HAP-1 (cell line): ENCODE results near the gene SCUBE1.

Experiments used
- DNase-seq, 2 experiments: peaks; one replicate each; pipeline ENCODE4 v3.0.0-alpha.2; 2016 to 2020; ENCODE audit warnings: low spot score in 2 of 2
- H3K27me3 ChIP-seq: fragments of 250-450 bp; sonication (Bioruptor Pico); 2 replicates; pipeline ENCODE4 v1.5.1; 2020; ENCODE audit warnings: low read depth, mild to moderate bottlenecking, moderate library complexity
- H3K36me3 ChIP-seq: fragments of 250-450 bp; sonication (Bioruptor Pico); replicated peaks from 2 replicates; pipeline ENCODE4 v1.5.1; 2020; ENCODE audit warnings: mild to moderate bottlenecking
- H3K4me1 ChIP-seq: fragments of 250-450 bp; sonication (Bioruptor Pico); 2 replicates; pipeline ENCODE4 v1.5.1; 2020; ENCODE audit warnings: mild to moderate bottlenecking
- H3K4me3 ChIP-seq: fragments of 250-450 bp; sonication (Bioruptor Pico); 2 replicates; pipeline ENCODE4 v1.5.1; 2020; ENCODE audit warnings: mild to moderate bottlenecking, moderate library complexity
- H3K9me3 ChIP-seq: fragments of 250-450 bp; sonication (Bioruptor Pico); 2 replicates; pipeline ENCODE4 v1.5.1; 2020; ENCODE audit warnings: mild to moderate bottlenecking, moderate library complexity
- in situ Hi-C: fragments of 300-500 bp; cut with MboI; formaldehyde crosslinking; loops from 3 replicates; pipeline ENCODE4 v1.14.3; 2020; ENCODE audit warnings: low sequenced_read_pairs, inconsistent platforms, mixed read lengths

The SCUBE1 gene

DNA sequence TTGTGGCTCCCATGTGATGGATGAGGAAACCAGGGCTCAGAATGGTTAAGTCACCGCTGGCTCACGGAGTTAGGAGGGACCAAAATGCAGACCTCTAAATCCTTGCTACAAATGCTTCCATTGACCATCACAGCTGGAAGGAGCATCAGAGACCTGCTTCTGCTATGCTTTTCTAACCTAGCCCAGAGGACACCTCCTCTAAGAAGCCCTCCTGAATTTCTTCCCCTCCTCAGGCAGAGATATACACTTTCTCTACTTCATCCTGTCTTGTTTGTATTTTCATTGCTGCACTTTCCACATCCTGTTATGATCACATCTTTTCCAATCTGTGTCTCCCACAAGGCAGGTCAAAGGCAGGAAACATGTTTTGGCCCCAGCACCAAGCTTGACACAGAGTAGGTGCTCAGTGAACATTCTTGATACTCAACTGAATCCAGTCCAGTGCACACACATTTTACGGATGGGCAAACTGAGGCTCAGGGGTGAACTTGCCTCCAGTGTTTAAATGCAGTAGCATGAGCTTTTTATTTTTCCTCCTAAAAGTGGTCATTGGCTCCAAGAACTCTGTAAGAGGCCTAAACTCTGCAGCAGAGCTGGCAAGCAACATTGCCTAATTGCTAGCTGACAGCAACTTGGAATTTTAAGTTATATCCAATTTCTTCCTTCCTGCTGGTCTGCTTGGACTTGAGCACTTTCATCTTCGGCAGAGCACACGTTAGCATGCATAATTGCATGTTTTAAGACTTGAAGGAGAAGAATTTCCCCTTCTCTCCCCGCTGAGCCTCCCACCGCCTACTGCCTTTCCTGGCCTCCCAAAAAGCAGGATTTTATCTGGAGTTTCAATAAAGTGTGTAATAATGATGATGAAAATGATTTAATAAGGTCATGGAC is 12.7 kb downstream of the SCUBE1 start:
- no peaks in the 10 kb centered on the region; the same call in 1 of the 2 replicates for H3K27me3 ChIP-seq
- no peaks in the 10 kb centered on the region for H3K9me3 ChIP-seq
- in situ Hi-C loops = no loop called here
- DNase-seq = no peak
- no peaks in the 10 kb centered on the region for H3K36me3 ChIP-seq
- H3K4me3 ChIP-seq = no peak overlapping the region
- H3K4me1 ChIP-seq = no peaks in the 10 kb centered on the region

DNA sequence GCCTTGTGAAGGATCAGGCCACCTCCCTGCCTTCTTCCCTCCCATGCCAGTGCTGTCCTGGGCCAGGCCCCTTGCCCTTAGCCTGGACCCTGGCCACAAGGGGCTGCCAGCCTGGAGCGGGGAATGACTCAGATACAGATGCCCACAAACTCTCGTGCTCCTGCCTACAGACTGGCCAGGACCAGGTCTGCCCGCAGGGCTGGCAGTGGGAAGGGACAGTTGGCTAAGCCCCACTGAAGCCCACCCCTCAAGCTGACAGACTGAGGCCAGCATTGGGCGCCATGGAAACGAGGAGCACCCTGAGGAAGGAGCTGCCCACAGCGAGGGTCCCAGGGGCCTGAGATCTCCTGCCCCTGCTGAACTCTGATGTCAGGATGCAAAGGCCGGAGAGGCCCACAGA is 14.1 kb downstream of the SCUBE1 start:
- in situ Hi-C loops = no loop called here
- no peak overlapping the region for H3K4me3 ChIP-seq
- DNase-seq = no peak
- no peaks in the 10 kb centered on the region for H3K36me3 ChIP-seq
- no peaks in the 10 kb centered on the region for H3K4me1 ChIP-seq
- no peaks in the 10 kb centered on the region for H3K9me3 ChIP-seq
- peaks cover 2% of the 10 kb centered on the region; the same call in 1 of the 2 replicates for H3K27me3 ChIP-seq

DNA sequence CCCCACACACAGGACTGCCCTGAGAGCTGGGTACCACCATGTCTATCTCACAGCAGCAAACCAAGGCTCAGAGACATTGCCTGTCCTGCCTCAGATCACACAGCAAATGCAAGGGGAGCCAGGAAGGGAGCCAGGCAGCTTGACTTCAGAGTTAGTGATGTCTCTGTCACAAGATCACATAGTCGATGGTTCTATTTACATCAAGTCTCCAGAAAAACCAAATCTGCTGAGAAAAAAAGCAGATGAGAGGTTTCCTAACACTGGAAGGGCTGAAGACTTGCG is 16.1 kb downstream of the SCUBE1 start:
- no peaks in the 10 kb centered on the region for H3K4me1 ChIP-seq
- H3K27me3 ChIP-seq = peaks cover 6% of the 10 kb centered on the region; the same call in 1 of the 2 replicates
- H3K9me3 ChIP-seq = no peaks in the 10 kb centered on the region
- H3K4me3 ChIP-seq = no peak overlapping the region
- H3K36me3 ChIP-seq = no peaks in the 10 kb centered on the region
- in situ Hi-C loops = no loop called here
- DNase-seq = no peak

DNA sequence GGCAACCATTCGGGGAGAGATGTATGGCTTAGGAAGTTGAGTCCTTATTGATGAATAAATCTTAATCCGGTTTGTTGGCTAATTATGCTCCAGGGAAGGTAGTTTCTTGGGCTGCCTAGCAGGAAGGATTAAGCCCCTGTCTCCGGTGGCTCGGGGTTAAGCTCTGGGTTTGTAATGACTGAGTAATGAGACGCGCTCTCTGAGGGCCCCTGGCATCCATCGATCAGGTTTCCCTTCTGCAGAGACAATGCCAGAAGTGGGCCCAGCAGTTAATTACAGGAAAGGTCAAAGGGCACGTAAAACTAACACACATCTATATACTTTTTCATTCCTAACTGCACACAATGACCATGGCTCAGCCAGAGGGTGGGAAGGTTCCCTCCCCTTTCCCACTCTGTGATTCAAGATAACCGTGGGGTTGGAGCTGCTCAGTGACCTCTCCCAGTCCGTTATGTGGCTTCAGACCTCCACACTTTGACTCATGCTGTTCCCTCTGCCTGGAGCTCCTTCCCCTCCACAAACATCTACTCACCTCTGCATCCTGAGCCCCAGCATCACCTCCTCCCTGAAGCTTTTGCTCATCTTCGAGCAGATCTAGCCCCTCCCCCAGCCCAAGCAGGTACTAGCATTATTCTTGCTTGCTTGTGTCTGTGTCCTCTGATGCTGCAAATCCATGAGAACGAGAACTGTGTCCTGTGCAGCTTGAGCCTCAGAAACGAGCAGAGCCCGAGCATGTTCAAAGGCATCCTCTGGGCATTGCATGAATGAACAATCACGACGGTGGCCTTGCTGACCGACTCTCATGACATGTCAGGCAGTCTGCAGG is 16.6 kb downstream of the SCUBE1 start:
- no peak overlapping the region for H3K4me3 ChIP-seq
- H3K9me3 ChIP-seq = no peaks in the 10 kb centered on the region
- peak; percentile 45 to 46 for DNase-seq
- H3K27me3 ChIP-seq = peaks cover 6% of the 10 kb centered on the region; the same call in 1 of the 2 replicates
- in situ Hi-C loops = no loop called here
- no peaks in the 10 kb centered on the region for H3K4me1 ChIP-seq
- H3K36me3 ChIP-seq = no peaks in the 10 kb centered on the region

DNA sequence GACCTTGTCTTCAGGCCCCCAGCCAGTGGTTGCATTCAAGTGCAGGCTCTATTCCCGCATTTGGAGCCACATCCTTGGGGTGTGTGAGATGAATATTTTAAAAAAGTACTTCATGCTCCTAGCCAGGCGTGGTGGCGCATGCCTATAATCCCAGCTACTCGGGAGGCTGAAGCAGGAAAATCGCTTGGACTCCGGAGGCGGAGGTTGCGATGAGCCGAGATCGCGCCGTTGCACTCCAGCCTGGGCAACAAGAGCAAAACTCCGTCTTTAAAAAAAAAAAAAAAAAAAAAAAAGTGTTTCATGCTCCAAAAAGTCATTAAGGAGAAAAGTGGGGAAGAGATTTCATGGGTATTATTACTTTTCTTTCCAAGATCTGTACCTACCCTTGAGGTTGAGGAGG is 18.0 kb downstream of the SCUBE1 start:
- in situ Hi-C loops = no loop called here
- H3K9me3 ChIP-seq = no peaks in the 10 kb centered on the region
- no peak for DNase-seq
- peaks cover 6% of the 10 kb centered on the region; the same call in 1 of the 2 replicates for H3K27me3 ChIP-seq
- no peak overlapping the region for H3K4me3 ChIP-seq
- H3K36me3 ChIP-seq = no peaks in the 10 kb centered on the region
- H3K4me1 ChIP-seq = no peaks in the 10 kb centered on the region

DNA sequence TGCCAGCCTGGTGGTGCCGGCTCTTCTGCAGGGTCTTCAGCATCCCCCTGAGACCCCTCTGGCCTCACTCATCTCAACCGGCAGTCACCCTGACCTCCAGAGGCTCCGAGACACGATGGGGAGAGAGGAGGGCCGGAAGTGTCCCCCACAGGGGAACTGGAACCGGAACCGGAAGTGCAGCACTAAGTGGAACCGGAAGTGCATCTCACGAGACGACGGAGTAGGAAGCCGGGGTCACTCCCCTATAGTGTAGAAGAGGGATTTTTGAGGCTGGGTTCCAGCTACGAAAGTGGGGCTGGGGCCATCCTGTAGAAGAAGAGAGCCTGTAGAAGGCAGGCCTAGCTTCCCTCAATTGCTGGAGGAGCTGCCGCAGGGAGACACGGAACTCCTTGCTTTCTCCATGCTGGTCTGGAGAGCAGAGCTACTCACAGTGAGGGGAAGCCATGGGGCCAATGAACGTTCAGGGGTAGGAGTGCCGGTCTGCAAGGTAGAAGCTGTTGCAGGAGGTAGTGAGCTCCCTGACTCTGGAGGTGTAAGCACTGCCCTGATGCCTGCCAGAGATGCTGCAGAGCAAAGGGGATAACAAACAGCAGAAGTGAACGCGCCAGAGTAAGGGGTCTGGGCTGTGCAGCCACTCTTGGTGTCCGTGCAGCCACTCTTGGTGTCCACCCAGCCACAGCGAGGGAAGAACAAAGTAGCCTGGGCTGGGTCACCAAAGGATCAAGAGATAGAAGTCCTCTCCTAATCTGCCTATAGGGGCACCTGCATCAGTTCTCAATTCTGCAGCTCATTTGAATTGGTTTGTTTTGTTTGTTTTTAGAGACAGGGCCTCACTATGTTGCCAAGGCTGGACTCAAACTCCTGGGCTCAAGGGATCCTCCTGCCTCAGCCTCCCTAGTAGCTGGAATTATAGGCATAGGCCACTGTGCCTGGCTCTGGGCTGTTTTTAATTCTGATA is 21.9 kb downstream of the SCUBE1 start:
- no peak for DNase-seq
- in situ Hi-C loops = no loop called here
- Histone ChIP-seq H3K4me3 (no peak overlapping the region), H3K27me3 (peaks cover 6% of the 10 kb centered on the region; the same call in 1 of the 2 replicates), H3K4me1 (no peaks in the 10 kb centered on the region), H3K9me3 (no peaks in the 10 kb centered on the region), H3K36me3 (no peaks in the 10 kb centered on the region)

DNA sequence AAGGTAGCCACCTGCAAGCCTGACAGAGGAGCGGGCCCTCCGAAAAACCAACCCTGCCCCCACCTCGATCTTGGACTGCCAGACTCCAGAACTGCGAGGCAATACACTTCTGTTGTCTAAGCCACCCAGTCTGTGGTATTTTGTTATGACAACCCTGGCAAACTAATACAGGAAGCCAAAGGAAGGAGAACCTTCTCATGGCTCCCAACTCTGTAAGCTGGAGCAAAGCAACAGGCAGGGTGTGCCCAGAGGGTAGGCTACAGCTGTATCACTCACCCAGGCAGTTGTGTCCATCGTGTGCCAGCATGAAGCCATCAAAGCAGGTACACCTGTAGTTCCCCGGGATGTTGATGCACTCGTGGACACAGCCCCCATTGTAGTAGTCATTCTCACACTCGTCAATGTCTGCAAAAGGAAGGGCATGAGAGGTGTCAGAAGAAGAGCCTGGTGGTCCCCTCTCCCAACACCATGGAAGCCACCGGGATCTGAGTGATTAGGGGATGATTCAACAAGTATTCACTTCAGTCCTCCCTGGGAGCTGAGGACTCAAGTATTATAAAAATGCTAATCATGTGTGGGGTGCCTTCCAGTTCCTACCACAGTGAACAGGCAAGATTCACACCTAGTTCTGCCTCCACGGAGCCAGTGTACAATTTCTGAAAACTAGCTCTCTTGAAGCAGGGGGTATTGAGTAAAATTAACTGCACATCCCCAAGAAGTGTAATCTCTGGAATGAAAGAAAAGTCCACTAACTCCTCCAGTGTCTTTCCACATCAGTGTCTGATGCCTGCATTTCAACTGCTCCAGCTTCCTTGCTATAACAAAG is 23.3 kb downstream of the SCUBE1 start:
- H3K36me3 ChIP-seq = no peaks in the 10 kb centered on the region
- H3K4me3 ChIP-seq = no peak overlapping the region
- H3K27me3 ChIP-seq = peaks cover 6% of the 10 kb centered on the region; the same call in 1 of the 2 replicates
- H3K4me1 ChIP-seq = no peaks in the 10 kb centered on the region
- in situ Hi-C loops = no loop called here
- DNase-seq = no peak
- H3K9me3 ChIP-seq = no peaks in the 10 kb centered on the region

DNA sequence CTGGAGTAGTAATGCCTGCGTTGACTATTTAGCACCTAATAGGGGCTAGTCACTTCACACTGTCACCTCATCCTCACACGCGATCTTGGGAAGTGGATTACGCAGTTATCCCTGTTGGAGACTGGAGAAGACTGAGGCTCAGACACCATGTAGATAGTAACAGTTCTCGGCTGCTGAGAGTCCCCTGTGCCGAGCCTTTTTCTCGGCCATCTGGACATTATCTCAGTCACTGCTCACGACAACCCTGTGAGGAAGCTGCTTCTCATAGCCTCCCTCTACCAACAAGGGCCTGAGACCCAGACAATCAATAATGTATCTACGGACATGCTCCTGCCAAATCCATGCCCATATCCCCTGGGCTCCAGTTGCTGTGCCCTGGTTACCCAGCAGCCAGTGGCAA is 25.9 kb downstream of the SCUBE1 start:
- in situ Hi-C loops = no loop called here
- Histone ChIP-seq H3K9me3 (no peaks in the 10 kb centered on the region), H3K4me3 (no peak overlapping the region), H3K27me3 (no peaks in the 10 kb centered on the region), H3K36me3 (no peaks in the 10 kb centered on the region), H3K4me1 (no peaks in the 10 kb centered on the region)
- DNase-seq = no peak

DNA sequence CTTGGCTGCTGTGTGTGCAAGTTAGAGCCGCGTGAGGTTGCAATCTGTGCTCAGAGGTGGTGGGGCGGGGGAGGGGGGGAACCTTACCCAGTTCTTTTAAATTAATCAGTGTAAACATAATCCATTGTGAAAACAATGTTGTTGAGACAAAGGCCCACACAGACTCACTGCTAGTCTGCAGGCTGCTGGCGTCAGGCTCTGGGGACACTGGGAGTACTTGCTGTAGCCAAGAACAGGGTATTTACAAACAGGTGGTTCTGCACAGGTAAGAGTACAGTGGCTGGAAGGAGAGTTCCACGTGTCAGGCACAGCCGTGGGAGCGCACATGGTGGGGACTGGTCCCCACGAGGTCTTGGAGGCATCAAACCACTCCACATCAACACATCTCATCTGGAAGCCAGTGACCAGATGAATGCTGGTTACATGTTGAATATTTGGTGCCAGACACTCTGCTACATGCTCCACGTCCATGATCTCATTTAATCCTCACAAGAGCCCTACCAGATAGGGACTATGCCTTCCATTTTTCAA is 27.4 kb downstream of the SCUBE1 start:
- peak in 1 of 2 experiments; percentile 25 for DNase-seq
- Histone ChIP-seq H3K36me3 (no peaks in the 10 kb centered on the region), H3K9me3 (no peaks in the 10 kb centered on the region), H3K4me1 (no peaks in the 10 kb centered on the region), H3K27me3 (no peaks in the 10 kb centered on the region), H3K4me3 (no peak overlapping the region)
- in situ Hi-C loops = no loop called here

DNA sequence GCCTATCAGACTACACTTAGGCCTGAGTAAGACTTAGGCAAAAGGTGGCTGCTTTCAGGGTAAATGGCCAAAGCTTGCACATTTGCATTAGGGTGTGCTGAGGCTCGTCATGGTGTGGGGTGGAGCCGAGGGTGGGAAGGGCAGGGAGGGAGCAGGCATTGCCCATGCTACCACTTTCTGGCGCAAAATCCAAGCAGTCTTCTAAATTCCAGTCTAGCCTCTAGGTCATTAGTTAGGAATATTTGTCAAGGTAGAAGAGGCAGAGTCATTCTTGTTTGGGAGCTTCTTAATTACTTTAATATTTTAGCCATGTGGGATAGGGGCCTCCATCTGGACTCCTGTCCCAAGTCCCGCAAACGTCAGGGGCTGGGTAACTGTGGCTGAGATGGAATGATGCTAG is 28.6 kb downstream of the SCUBE1 start:
- Histone ChIP-seq H3K9me3 (no peaks in the 10 kb centered on the region), H3K4me1 (no peaks in the 10 kb centered on the region), H3K36me3 (no peaks in the 10 kb centered on the region), H3K27me3 (no peaks in the 10 kb centered on the region), H3K4me3 (no peak overlapping the region)
- DNase-seq = no peak
- in situ Hi-C loops = no loop called here

DNA sequence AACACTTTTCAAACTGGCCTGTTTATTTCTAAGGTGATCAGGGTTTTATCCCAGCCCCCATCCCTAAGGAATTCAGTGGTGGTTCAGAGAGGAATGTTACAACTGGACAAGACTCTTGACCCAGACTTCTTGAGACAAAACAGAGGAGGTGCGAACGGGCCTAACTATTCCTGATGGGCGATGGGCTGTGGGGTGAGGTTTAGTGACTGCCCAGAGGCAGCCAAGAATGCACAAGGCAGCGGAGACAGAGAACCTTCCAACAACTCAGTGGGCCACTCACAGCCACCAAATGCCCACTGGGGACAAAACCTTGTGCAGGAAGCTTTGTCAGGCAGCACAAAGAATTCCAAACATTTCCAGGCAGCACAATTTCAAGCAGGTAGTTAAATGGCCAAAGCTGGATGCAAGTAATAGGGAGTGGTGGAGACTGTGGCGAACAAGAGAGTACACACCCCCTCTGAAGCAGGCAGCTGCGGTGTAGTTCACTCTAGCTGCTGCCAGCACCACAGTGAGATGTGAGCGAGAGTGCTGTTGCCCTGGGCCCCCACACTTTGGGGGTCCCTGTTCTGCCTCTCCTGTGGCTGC is 29.2 kb downstream of the SCUBE1 start:
- DNase-seq = no peak
- no peaks in the 10 kb centered on the region for H3K4me1 ChIP-seq
- in situ Hi-C loops = no loop called here
- no peaks in the 10 kb centered on the region for H3K9me3 ChIP-seq
- H3K4me3 ChIP-seq = no peak overlapping the region
- no peaks in the 10 kb centered on the region for H3K36me3 ChIP-seq
- H3K27me3 ChIP-seq = no peaks in the 10 kb centered on the region

DNA sequence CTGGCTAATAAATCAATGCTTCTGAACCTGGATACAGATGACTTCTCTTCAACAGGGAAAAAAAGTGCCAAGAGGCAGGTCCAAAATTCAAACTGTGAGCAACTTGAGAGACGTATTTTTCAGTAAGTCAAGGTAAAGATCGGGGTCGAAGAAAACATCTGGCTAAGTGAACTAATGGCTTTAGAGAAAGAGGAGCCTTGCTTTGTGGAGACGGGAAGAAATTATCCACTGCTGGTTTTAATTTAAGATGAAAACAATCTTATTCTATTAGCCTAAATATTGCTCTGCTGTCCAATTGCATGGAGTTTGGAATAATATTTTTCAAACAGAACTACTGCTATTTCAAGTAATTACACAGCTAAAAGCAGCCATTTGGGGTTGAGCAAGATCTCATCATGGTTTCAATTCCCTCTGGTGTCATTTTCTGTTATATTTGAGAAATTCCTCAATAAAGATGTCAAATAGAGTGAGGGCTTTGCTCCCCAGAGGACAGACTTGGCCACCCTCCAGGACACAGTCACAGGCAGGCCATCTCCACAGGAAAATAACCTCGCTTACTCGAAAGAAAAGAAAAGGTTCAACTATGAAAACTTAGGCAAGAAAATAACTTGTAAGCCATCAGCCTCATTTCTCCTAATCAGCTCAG is 29.8 kb downstream of the SCUBE1 start:
- H3K27me3 ChIP-seq = no peaks in the 10 kb centered on the region
- peak in 1 of 2 experiments; percentile 34 for DNase-seq
- H3K4me1 ChIP-seq = no peaks in the 10 kb centered on the region
- in situ Hi-C loops = no loop called here
- no peaks in the 10 kb centered on the region for H3K36me3 ChIP-seq
- no peaks in the 10 kb centered on the region for H3K9me3 ChIP-seq
- no peak overlapping the region for H3K4me3 ChIP-seq
